Dedifferentiated amniotic fluid mesenchymal stem cell (primary cell): ENCODE results near the gene TPCN2.

Experiments
- DNase-seq: peaks from one replicate; pipeline ENCODE4 v3.0.0-alpha.2; 2016; ENCODE audit errors: extremely low spot score

Gene TPCN2

GRCh38 chr11:69165775-69166174 lies 117.0 kb downstream of the TPCN2 start:
- DNase-seq = no peak

DNA sequence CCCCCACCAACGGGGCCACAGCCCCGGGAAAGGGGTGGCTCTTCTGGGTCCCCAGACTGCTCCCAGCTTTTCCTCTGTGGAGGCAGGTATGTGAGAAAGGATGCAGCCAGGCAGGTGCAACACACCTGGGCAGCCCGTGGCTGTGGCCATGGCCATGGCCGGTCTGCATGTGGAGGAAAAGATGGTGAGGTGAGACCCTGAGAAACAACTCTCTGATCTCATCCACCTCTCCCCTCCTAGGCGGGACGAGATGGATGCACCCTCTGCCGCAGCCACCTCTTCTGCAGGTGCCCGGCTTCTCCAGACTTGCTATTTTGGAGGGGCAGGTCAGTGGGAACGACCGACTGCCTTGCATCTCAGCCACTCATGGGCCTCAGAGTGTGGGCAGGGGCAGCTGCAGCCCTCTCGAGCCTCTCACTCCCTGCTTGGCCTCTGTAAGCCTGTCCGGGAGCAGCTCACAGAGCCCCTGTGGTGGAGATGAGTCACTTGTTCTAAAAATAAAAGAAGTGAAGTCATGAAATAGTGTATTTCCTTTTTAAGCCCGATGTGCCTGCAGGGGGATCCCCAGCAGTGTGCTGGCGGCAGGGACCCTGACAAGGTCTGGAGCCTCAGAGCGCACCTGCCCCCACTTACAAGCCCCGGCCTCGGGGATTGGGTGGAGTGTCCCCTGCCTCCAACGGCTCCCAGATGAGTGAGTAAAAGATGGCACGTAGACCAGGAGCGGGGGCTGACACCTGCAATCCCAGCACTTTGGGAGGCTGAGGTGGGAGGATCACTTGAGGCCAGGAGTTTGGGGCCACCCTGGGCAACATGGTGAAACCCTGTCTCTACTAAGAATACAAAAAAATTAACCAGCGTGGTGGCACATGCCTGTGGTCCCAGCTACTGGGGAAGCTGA lies 117.7 kb downstream of the TPCN2 start:
- peak; percentile 83 for DNase-seq

DNA sequence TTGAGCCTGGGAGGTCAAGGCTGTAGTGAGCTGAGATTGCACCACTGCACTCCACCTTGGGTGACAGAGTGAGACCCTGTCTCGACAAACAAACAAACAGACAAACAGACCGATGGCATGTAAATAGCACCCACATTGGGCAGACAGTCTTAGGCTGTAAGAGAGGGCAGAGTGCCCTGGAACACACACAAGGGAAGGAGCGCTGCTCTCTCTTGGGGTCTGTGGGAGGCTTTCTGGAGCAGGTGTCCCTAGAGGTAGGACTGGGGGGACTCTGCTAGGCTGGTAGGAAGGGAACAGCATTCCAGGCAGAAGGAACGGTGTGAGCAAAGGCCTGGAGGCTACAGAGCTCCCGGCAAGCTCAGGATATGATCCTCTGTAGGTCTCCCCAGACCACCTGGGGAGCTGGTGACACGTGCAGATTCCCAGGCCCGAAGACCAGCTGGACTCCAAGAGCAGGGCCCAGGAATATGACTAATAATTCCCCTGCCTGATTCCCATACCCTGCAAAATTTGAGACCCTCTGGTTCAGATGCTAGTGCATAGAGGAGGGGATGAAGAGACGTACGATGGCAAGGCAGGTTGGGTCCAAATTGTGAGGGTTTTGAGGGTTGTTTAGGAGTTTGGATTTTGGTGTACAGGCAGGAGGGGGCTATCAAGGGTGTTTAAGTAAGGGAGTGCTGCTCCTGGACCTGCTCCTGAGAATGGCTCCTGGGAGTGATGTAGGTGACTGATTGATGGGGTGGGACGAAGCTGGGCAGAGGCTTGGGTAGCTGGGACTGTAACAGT lies 118.6 kb downstream of the TPCN2 start:
- DNase-seq = no peak

DNA sequence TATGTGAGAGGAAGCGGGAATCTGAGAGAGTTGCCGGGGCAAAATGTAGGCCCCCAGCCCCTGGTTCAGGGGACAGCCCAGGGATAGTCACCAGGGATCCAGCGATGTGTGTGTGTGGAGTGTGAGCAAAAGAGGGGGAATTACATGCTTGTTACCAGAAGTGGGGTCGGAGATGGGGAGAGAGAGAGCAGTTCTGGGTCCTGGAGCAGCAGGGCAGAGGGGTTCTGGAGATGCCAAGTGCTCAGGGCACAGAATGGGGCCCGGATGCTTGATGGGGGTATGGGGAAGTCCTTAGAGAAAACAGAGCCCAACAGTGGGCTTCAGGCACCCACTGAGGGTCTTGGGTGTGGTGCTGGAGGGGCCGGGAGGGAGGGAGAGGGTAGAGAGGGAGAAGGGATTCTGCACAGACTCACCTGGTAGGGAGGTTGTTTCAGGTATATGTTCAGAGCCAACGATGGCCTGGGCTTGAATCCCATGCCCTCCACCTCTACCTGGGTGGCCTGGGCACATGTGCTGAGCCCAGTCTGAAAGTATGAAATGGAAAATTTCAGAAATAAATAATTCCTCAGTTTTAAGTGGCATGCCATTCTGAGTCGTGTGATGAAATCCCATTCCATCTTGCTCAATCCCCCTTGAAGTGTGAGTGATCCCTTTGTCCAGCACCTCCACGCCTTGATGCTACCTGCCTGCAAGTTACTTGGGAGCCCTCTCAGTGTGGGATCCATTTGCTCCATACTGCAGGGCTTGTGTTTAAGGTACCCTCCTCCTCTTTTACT lies 119.4 kb downstream of the TPCN2 start:
- DNase-seq = no peak

DNA sequence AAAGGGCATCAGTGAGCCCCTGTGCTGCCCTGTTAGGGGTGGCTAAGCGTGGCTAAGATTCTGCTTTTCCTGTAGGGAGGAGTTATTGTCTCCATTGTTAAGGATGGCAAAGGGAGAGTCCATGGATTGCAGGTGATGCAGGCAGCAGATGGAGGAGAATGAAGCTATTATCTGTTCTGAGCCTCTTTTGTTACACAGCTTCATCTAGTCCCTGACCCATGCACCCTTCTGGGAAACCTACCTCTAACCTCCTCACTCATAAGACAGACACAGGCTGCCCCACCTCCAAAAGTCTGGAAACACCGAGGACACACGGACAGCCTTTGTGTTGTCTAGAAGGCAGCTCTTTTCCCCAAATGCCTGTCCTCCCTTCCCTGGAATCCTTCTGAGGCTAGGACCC lies 120.7 kb downstream of the TPCN2 start:
- no peak for DNase-seq

DNA sequence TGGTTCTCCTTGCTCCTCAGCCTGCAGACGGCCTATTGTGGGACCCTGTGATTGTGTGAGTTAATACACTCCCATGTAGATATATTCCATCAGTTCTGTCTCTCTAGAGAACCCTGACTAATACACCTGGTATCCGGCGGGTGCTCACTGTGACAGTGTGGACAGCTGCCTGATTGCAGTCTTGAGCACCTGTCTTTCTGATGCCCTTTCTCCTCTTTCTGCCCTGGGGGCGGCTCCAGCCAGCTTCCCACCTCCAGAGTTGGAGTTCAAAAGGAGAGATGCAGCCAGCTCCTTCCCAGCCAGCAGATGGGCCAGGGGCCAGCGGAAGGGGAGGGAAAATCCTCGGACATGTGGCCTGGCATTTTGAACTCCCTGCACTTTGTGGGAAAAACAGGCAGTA lies 122.0 kb downstream of the TPCN2 start:
- DNase-seq = no peak

DNA sequence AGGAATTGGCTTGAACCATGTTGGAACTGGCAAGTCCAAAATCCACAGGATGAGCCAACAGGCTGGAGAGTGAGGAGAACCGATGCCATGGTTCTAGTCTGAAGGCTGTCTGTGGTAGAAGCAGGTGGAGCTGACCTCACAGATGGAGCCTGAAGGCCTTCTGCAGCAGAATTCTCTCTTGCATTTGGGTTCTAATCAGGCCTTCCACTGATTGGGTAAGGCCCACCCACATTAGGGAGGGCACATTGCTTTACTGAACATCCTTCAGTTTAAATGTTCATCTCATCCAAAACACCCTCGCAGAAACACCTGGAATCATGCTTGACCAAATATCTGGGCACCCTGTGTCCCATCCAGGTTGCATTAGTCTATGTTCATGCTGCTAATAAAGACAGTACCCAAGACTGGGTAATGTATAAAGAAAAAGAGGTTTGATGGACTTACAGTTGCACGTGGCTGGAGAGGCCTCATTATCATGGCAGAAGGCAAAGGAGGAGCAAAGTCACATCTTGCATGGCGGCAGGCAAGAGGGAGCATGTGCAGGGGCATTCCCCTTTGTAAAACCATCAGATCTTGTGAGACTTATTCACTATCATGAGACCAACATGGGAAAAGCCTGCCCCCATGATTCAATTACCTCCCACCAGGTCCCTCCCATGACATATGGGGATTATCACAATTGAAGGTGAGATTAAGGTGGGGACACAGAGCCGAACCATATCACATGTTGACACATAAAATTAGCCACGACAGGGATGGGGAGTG lies 122.9 kb downstream of the TPCN2 start:
- DNase-seq = no peak

GRCh38 chr11:69172674-69173073 lies 123.9 kb downstream of the TPCN2 start:
- DNase-seq = no peak

DNA sequence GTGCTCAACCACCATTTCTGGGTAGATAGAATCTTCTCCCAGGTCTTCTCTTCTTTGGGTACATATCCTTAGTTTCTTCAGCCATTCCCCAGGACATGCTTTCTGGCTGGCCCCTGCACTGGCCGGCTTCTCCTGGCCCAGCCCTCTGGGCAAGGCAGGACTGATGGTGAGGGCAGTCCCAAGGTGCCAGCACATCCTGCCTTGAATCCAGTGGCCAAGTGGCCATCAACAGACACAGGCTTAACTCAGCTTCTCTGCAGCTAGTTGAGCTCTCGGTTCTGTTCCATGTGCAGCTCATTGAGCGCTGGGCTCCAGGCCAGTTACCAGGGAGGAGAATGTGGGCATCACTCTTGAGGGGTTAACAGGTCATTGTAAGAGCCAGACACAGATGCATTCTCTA lies 124.6 kb downstream of the TPCN2 start:
- DNase-seq = no peak

DNA sequence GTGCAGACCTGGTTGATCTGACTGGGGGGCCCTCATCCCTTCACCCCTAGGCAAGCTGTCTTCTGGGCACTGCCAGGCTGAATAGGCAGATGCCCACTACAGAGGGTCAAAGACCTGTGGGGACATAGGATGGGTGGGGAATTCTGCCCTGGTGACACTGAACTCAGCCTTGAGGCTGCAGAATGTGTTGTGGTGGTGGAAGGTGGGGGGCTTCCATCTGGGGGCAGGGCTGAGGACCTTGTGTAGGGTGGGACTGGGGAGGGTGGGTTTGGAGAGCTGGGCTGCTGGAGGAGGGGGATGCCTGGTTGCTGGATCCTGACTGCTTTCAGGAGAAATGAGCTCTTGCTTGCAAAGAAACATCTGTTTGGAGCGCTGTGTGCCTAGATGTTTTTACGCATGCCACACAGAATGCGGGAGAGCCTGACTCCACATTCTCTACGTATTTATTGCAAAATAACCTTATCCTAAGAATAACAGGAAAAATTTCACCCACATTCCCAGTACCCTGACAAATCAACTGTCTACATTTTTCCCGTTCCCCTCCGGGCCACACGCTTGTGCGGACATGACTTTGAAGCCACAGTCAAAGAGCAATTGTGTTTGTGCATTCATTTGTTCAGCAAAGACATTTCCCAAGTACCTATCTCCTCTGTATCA lies 125.3 kb downstream of the TPCN2 start:
- no peak for DNase-seq

DNA sequence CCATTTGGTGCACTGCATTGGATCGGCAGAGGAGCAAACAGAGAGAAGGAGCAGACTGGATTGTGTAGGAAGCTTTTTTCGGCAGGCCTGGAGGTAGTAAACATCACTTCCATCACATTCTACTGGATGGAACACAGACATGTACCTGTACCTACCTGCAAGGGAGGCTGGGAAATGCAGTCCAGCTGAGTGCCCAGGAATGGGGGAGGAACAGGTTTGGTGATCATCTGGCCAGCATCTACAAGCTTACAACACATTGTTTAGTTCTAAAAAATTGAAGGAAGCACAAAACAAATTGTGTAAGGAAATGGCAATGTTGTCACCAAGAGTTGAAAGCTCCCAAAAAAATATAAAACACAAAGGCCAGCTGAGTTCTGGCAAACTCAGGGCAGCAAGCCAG lies 126.1 kb downstream of the TPCN2 start:
- no peak for DNase-seq

DNA sequence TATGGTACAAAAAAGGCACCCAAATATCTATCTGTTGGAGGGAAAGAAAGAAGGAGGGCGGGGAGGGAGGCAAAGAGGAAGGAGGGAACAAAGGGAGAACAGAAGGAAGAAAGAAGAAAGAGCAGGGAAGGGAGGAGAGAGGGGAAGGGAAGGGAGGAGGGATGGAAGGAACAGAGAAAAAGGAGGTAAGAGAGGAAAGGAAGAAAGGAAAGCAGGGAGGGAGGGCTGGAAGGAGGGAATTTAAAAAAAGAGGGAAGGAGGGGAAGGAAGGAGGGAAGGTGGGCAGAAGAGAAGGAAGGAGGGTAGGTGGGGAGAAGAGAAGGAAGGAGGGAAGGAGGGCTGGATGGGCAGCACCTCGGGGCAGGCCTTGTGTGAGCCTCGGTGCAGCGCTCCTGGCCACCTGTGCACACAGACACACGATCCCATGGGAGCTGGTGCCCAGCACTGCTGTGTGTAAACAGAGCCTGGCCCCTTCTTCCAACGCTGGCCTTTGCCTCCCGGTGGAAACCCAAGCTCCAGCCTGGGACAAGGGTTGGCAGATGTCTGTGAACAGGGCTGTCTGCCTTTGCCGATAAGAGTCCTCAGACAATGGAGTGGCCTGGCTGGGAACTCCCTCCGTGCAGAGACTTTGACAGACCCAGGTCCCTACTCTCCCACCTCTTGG lies 130.2 kb downstream of the TPCN2 start:
- DNase-seq = no peak

DNA sequence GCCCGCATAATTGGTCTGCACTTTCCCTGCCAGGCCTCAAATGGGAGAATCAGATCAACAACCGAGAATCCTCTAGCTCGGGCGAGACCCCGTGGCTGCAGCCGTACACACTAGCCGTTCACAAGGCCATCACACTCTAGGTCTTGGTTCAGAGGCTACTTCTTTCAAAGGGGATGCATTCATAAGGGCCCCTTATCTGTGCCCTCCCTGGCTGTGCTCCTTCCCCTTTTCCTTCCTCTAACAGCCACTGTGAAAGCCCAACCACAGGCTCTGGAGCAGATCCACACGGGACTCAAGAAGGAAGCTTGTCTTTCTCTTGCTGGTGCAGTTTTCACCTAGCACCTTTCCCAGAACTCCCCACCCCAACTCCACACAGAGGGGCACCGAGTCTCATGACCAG lies 131.5 kb downstream of the TPCN2 start:
- DNase-seq = no peak

GRCh38 chr11:69180726-69181125 lies 132.0 kb downstream of the TPCN2 start:
- DNase-seq = no peak

- no peak for DNase-seq
Measured at GRCh38 chr11:69183613-69184012, 134.9 kb downstream of the TPCN2 start.
